ENCODE results near the gene CPTP. TPM values are rescaled to one million over a fixed set of nuclear protein-coding genes. Genes with fewer than 3 reads are reported as not detected.
"Not testable (repeated sequence)": the region's sequence is repeated elsewhere in the genome, so short reads cannot be mapped to it uniquely, and the experiment has no call there.

CPTP gene
- total RNA-seq, 2 donors from 2014 or later = 45.4 to 60.2 TPM

GRCh38 chr1:1367315-1367714 lies 42.7 kb downstream of the CPTP start:
- intact Hi-C loops (cut with DNase I) = no loop called here
- H3K4me3 ChIP-seq = no peak overlapping the region

GRCh38 chr1:1370094-1370493 lies 45.5 kb downstream of the CPTP start:
- H3K27ac ChIP-seq; intact Hi-C loops (cut with DNase I); DNase-seq; H3K27me3 ChIP-seq; H3K9ac ChIP-seq (ENCODE audit: low read depth in 2 of 2, low read length in 2 of 2); H3K9me3 ChIP-seq; H3K4me3 ChIP-seq; H3K36me3 ChIP-seq: not testable (repeated sequence)
- peaks cover 19% of the 10 kb centered on the region for H3K4me1 ChIP-seq

More at GRCh38 chr1:1367315-1367714, 42.7 kb downstream of the CPTP start:
- Histone ChIP-seq H3K9ac (ENCODE audit: low read depth in 2 of 2, low read length in 2 of 2) (no peak overlapping the region), H3K36me3 (no peaks in the 10 kb centered on the region), H3K4me1 (peaks cover 4% of the 10 kb centered on the region), H3K27ac (no peak overlapping the region), H3K27me3 (no peaks in the 10 kb centered on the region), H3K9me3 (no peaks in the 10 kb centered on the region)
- DNase-seq = no peak
- TF ChIP-seq CTCF (IDR thresholded peaks at IDR 0.05) = no peak

GRCh38 chr1:1370771-1371300 lies 46.2 kb downstream of the CPTP start:
- H3K36me3 ChIP-seq = no peaks in the 10 kb centered on the region
- no peak overlapping the region for H3K9ac ChIP-seq (ENCODE audit: low read depth in 2 of 2, low read length in 2 of 2)
- H3K4me1 ChIP-seq = peaks cover 20% of the 10 kb centered on the region
- H3K27me3 ChIP-seq = no peaks in the 10 kb centered on the region
- no peak for TF ChIP-seq CTCF (IDR thresholded peaks at IDR 0.05)
- intact Hi-C loops (cut with DNase I) = no loop called here
- H3K4me3 ChIP-seq = no peak overlapping the region
- no peak for DNase-seq
- no peaks in the 10 kb centered on the region for H3K9me3 ChIP-seq
- no peak overlapping the region for H3K27ac ChIP-seq

GRCh38 chr1:1371364-1371745 lies 46.8 kb downstream of the CPTP start:
- Histone ChIP-seq H3K9me3 (no peaks in the 10 kb centered on the region), H3K4me3 (no peak overlapping the region), H3K27me3 (no peaks in the 10 kb centered on the region), H3K9ac (ENCODE audit: low read depth in 2 of 2, low read length in 2 of 2) (no peak overlapping the region), H3K4me1 (peaks cover 23% of the 10 kb centered on the region), H3K27ac (no peak overlapping the region), H3K36me3 (no peaks in the 10 kb centered on the region)
- no peak for TF ChIP-seq CTCF (IDR thresholded peaks at IDR 0.05)
- no peak for DNase-seq
- intact Hi-C loops (cut with DNase I) = no loop called here

- H3K27me3 ChIP-seq = no peaks in the 10 kb centered on the region
- no peak overlapping the region for H3K9ac ChIP-seq (ENCODE audit: low read depth in 2 of 2, low read length in 2 of 2)
- peaks cover 23% of the 10 kb centered on the region for H3K4me1 ChIP-seq
Measured at GRCh38 chr1:1371746-1372711, 47.4 kb downstream of the CPTP start.

More at GRCh38 chr1:1371746-1372711, 47.4 kb downstream of the CPTP start:
- no peak overlapping the region for H3K4me3 ChIP-seq
- peak; percentile 96 for TF ChIP-seq CTCF (IDR thresholded peaks at IDR 0.05)
- H3K9me3 ChIP-seq = no peaks in the 10 kb centered on the region
- no peaks in the 10 kb centered on the region for H3K36me3 ChIP-seq
- peak; percentile 76 for DNase-seq
- no peak overlapping the region for H3K27ac ChIP-seq
- intact Hi-C loops (cut with DNase I) = no loop called here

Data from colonic mucosa (tissue), 4 donors.